GM13977 (cell line): ENCODE measurements around the gene TNFSF4.

Experiments
- DNase-seq: peaks from one replicate; pipeline ENCODE4 v3.0.0; 2012; ENCODE audit warnings: low spot score
- CTCF ChIP-seq: IDR thresholded peaks from 2 replicates; pipeline ENCODE4 v1.5.1; 2012; ENCODE audit warnings: mild to moderate bottlenecking, control low read depth; ENCODE audit not compliant: insufficient read depth; ENCODE audit errors: extremely low read depth, missing control alignments
- in situ Hi-C: fragments of 300-500 bp; cut with MboI; formaldehyde crosslinking; loops from one replicate; pipeline ENCODE4 v1.12.0; 2022; ENCODE audit warnings: low sequenced_read_pairs, low pct_unique_long_range_greater_than_20kb, mixed read lengths, inconsistent platforms; ENCODE audit not compliant: unreplicated experiment

The TNFSF4 gene

GRCh38 chr1:173190101-173190936 is 16.8 kb downstream of the TNFSF4 start:
- in situ Hi-C loops, result no loop called here
- no peak for TF ChIP-seq CTCF
- no peak for DNase-seq

DNA sequence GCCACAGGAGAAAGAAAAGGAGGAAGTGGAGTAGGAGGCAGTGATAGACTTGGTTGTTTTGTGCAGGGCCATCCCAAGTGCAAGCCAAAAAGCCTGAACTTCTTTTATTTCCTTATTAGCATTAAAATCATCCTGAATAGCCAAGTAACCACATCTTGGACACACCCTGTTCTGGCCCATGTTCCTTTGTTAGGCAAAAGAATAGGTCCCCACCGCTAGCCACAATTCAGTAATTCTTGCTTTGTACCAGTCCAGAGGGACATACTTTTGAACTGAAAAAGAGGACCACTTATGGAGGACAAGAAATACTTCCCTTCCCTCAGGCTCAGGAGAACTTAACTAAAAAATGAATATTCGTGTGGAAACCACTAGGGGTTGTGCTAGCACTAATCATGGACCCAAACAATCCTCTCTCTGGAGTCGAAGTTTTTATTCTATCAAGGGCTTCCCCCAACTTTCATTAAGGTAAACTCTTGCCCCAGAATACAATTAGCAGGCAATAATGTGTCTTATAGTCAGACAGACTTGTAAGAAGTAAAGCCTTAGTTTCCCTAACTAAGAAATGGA is 19.4 kb downstream of the TNFSF4 start:
- in situ Hi-C loops, result no loop called here
- no peak for DNase-seq

GRCh38 chr1:173181791-173182190 is 25.3 kb downstream of the TNFSF4 start:
- in situ Hi-C loops, result no loop called here
- TF ChIP-seq CTCF, result no peak

More for the DNA sequence above, 19.4 kb downstream of the TNFSF4 start:
- no peak for TF ChIP-seq CTCF

GRCh38 chr1:173176246-173176645 is 30.9 kb downstream of the TNFSF4 start:
- TF ChIP-seq CTCF, result no peak
- in situ Hi-C loops, result no loop called here
- no peak for DNase-seq

More at GRCh38 chr1:173181791-173182190, 25.3 kb downstream of the TNFSF4 start:
- no peak for DNase-seq

DNA sequence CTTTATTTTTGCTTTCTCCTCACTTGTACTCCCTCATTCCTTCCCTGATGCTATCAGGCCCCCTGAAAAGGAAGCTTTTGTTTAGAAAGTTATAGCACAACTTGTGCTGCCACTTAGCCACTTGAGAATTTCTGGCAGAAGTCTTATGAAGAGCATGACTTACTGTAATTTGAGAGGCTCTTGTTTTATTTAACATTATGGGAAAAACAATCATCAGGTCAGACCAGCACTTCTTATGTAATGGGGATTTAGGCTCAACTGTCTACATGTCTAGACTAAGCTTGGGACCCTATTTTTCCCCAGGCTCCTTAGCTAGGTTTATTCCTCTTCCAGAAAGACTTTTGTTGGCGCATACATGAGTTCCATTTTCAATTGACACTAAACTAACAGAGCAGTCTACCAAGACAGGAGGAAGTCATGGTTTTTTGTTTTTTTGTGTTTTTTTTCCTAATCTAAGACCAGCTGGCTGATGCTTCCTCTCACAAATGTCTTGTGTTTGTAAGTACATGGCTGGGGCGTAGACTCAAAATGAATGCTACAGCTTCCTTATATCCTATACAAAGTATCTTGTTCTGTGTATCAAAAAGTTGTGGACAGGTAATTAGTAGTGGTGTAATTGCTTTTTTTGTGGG is 31.5 kb downstream of the TNFSF4 start:
- DNase-seq, result no peak
- in situ Hi-C loops, result no loop called here

DNA sequence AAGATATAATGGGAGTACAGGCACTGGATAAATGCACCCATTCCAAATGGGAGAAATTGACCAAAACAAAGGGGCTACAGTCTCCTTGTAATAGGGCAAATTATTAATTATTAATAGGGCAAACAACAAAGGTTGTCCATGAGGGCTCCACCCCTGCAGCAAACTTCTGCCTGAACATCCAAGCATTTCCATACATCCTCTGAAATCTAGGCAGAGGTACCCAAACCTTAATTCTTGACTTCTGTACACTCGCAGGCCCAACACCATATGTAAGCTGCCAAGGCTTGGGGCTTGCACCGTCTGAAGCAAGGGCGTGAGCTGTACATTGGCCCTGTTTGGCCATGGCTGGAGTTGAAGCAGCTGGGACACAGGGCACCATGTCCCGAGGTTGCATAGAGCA is 33.7 kb downstream of the TNFSF4 start:
- in situ Hi-C loops, result no loop called here
- no peak for DNase-seq
- no peak for TF ChIP-seq CTCF

More for the DNA sequence above, 31.5 kb downstream of the TNFSF4 start:
- TF ChIP-seq CTCF, result no peak
